Fibroblast of mammary gland (primary cell): ENCODE results near the gene MKNK1.

ENCODE experiments used
- DNase-seq: peaks from one replicate; pipeline ENCODE4 v3.0.0-alpha.2; 2010; ENCODE audit warnings: low read depth
- H3K4me3 ChIP-seq: 2 replicates; pipeline ENCODE4 v1.5.1; 2011; ENCODE audit warnings: low read depth, mild to moderate bottlenecking, low read length, moderate library complexity; ENCODE audit not compliant: control insufficient read depth
- TF ChIP-seq, protein P1 (sequence below): conservative IDR thresholded peaks from 2 replicates; pipeline ENCODE4 v1.5.1; 2011; ENCODE audit warnings: low read depth, low read length, inconsistent platforms; ENCODE audit not compliant: control insufficient read depth, insufficient read depth

The MKNK1 gene

DNA sequence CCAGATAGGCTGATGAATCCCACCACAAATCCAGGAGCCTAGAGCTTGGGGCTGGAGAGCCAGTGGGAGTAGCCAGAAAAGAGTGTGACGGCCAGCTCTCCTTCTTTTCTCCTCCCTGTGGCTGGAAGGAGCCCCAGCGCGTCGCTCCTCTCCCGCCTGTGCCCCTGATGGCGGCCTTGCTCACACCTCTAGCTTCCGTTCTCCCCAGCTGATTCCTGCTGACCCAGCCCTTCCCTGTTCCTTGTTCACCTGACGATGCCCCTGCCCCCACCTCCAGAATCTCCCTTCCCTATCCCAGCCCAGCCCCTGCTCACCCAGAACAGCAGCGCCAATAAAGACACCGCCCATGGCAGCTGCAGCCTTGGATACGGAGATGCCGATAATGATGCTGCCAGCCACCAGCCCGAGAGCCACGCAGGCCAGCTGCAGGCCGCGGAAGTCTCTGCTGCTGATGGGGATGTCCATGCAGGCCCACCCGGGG lies 53.3 kb downstream of the MKNK1 start:
- H3K4me3 ChIP-seq = no peak overlapping the region
- TF ChIP-seq, protein P1, sequence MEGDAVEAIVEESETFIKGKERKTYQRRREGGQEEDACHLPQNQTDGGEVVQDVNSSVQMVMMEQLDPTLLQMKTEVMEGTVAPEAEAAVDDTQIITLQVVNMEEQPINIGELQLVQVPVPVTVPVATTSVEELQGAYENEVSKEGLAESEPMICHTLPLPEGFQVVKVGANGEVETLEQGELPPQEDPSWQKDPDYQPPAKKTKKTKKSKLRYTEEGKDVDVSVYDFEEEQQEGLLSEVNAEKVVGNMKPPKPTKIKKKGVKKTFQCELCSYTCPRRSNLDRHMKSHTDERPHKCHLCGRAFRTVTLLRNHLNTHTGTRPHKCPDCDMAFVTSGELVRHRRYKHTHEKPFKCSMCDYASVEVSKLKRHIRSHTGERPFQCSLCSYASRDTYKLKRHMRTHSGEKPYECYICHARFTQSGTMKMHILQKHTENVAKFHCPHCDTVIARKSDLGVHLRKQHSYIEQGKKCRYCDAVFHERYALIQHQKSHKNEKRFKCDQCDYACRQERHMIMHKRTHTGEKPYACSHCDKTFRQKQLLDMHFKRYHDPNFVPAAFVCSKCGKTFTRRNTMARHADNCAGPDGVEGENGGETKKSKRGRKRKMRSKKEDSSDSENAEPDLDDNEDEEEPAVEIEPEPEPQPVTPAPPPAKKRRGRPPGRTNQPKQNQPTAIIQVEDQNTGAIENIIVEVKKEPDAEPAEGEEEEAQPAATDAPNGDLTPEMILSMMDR = no peak
- DNase-seq = no peak

DNA sequence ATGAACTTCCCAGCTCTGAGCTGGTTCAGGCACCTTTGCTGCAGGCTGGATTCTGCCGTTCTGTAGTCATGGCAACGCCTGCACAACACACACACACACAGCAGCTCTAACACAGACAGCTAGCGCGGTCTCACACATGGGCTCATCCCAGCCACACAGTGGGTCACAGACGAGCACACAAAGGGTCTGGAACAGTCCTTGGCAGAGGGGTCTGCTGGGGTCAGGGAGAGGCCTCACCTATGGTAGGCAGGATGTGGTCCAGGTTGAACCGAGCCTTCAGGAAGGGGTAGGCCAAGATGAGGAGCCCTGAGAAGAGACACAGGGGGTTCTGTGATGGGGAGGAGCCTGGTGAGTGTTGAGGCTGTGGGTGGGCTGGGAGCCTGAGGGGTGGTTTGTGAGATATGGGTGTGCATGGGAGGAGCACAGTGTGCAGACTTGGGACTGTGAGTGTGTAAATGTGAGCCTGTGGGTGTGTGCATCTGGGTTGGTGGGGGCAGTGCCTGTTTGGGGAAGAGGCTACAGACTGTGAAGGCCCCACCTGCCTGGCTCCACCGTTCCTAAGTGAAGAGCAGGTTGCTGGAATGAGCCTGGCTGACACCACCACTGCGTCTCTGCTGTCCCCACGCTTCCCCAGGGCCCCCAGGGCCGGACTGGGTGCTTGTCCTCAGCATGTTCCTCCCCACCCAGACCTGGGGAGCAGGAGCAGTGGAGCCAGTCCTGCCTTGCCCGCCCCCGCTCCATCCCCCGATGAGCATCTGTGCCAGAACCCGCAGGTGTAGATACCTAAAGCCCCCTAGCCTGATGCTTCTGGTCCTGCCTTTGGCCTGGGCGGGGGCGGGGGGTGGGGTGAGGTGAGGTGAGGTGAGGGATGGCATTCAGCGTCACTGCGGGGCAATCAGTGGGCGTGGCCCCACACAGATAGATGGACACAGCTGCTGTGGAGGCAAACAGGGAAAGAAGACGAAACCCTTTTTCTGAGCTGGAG lies 54.1 kb downstream of the MKNK1 start:
- H3K4me3 ChIP-seq = no peak overlapping the region
- DNase-seq = peak; percentile 31
- TF ChIP-seq, protein P1 = no peak

DNA sequence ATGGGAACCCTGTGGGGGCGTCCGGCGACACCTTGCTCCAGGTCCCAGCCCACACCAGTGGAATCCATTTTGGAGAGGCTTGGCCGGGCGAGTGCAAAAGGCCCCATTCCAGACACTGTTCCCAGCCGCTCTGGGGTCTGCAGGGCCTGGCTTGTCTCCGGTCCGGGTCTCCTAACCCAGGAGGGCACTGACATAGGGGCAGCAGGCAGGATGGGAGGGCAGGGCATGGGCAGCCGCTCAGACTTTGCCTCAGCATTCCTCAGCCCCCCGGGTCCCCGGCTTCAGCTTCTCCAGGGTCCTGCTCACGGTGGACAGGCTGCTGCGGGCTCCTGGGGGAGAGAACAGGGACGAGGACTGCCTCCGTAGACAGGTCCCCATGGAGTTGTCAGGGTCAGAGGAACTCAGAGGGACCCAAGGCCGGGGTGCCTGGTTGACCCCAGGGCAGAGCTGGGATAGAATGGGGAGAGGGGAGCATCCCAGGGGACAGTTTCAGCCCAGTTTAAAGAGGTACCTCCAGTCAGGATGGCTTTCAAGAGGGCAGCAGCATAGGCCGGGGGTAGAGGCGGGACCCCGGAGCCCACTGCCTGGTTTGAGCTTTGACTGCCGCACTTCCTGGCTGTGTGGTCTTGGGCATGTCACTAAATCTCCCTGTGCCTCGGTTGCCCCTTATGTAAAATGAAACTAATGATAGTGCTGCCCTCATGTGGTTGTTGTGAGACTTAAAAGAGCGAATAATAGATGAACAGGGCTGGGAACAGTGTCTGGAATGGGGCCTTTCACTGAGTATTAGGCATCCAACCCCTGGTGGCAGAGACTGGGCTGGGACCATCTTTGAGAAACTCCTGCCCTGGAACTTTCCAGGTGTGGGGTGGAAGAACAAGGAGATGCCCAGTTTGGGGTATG lies 56.3 kb downstream of the MKNK1 start:
- TF ChIP-seq, protein P1 = peak; percentile 41
- H3K4me3 ChIP-seq = no peak overlapping the region
- peak; percentile 67 for DNase-seq

DNA sequence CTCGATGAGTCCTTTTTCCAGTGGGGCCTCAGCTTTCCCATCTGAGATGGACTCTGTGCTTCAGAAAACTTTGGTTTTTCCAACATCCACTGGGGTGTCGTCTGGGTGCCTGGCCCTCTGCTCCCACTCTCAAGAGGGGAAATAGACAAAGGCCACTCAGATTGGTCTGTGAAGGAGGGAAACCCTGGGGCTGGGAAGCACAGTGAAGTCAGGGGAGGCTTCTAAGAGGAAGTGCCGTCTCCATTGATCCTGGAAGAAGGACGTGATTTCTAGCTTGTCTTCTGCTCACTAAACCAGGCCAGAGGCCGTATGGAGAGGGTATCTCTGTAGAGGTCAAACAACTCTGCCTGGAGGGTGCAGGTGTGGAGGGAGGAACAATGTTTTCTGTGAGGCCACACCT lies 57.9 kb downstream of the MKNK1 start:
- DNase-seq = no peak
- H3K4me3 ChIP-seq = no peak overlapping the region
- TF ChIP-seq, protein P1 = no peak

DNA sequence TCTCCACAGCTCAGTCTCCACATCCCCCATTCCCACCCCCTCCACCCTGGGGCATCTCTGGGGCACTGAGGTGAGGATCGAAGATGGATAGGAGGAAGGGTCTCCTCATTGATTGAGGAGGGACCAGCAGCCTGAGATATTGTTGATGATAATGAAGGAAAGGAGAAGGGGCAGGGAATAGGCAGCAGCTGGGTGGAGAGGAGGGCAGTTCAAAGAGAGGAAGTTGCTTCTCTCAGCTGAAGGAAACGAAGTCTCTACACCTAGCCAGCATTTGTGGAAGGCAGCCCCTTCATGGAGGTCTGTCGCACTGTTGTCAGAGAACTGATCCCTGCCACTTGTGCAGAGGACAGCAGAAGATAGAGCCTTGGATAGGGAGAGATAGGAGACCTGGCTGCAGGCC lies 58.3 kb downstream of the MKNK1 start:
- no peak for DNase-seq

DNA sequence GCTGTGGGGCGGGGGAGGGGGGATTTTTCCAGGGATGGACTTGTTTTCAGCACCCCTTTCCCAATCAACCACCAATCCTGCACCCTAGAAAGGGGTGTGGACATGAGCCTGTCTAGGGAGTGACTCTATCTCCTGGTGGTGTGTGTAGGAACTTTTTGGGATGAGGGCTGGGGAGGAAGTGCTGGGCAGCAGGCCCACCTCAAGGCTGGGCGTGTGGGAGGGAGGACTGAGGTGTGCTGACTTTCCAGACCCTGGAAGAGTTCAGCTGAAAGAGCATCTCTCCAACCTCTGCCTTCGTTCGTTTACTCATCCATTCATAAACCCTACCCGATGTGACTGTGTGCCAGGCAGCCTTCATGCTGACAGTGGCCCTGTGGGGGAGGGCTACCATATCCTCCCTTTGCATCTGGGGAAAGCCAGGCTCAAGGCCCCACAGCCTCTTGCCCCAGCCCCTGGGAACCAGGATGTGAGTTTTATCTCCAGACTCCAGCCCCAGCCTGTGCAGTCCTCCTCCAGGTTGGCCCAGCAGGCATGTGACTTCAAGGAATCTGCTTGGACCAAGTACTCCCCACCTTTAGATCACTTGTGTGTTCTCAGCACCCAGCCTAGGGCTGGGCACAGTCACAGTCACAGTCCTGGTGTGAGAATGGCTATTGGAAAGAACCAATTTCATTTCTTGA lies 59.4 kb downstream of the MKNK1 start:
- TF ChIP-seq, protein P1 = peak; percentile 2
- DNase-seq = no peak
- H3K4me3 ChIP-seq = no peak overlapping the region

More for the DNA sequence above, 58.3 kb downstream of the MKNK1 start:
- H3K4me3 ChIP-seq = no peak overlapping the region
- TF ChIP-seq, protein P1 = no peak
